Activated CD4-positive, alpha-beta memory T cell treated with anti-CD3 and anti-CD28 coated beads for 36 hours (primary cell): ENCODE results near the gene RAET1E. TPM values are rescaled to one million over a fixed set of nuclear protein-coding genes. Genes with fewer than 3 reads are reported as not detected.
"Not testable (repeated sequence)": the region's sequence is repeated elsewhere in the genome, so short reads cannot be mapped to it uniquely, and the experiment has no call there.

Experiments used
- CTCF ChIA-PET: fragments of 350-600 bp; sonication (Branson Sonifier 250); formaldehyde crosslinking; loops from one replicate; lab custom pipeline; 2021; ENCODE audit warnings: antibody characterized with exemption, inconsistent platforms; lab: Charles Lee
- POLR2A ChIA-PET: fragments of 350-600 bp; sonication (Branson Sonifier 250); formaldehyde crosslinking; loops from one replicate; lab custom pipeline; 2021; ENCODE audit warnings: antibody characterized with exemption; lab: Charles Lee
- DNase-seq: peaks from one replicate; pipeline ENCODE4 v3.0.0-alpha.2; 2020
- H3K27ac Mint-ChIP-seq: one replicate; pipeline ENCODE4 v1.8.0; 2021; ENCODE audit warnings: mixed read lengths
- H3K27me3 Mint-ChIP-seq: one replicate; pipeline ENCODE4 v1.8.0; 2021; ENCODE audit warnings: mixed read lengths
- H3K36me3 Mint-ChIP-seq: one replicate; pipeline ENCODE4 v1.8.0; 2021; ENCODE audit warnings: mixed read lengths
- H3K4me1 Mint-ChIP-seq: one replicate; pipeline ENCODE4 v1.8.0; 2021; ENCODE audit warnings: low read depth, mixed read lengths
- H3K4me3 Mint-ChIP-seq: one replicate; pipeline ENCODE4 v1.8.0; 2021; ENCODE audit warnings: mild to moderate bottlenecking, mixed read lengths
- H3K9me3 Mint-ChIP-seq: one replicate; pipeline ENCODE4 v1.8.0; 2021; ENCODE audit warnings: mixed read lengths
- intact Hi-C: fragments of 100-400 bp; cut with micrococcal nuclease; formaldehyde crosslinking; loops from one replicate; pipeline ENCODE4 v1.15.1; 2023
- total RNA-seq, 2 experiments: library from RNA; stranded (reverse); gene quantifications; one replicate each; pipeline ENCODE4 v1.2.3, GENCODE V29; 2021

RAET1E gene
- total RNA-seq, 2 experiments from 2014 or later: not detected

GRCh38 chr6:149862922-149863697 is 34.8 kb downstream of the RAET1E start:
- POLR2A ChIA-PET: interaction anchor here (1.3 kb wide), 1 partner anchor 318 kb away, joined by 3 read pairs; no protein-coding TSS in a partner anchor
- CTCF ChIA-PET: interaction anchor here (0.8 kb wide), 1 partner anchor 17 kb away, joined by 4 read pairs; no protein-coding TSS in a partner anchor
- H3K4me1 Mint-ChIP-seq: peaks cover 19% of the 10 kb centered on the region
- peak overlapping the region; percentile 58 for H3K27ac Mint-ChIP-seq
- no peaks in the 10 kb centered on the region for H3K9me3 Mint-ChIP-seq
- peak overlapping the region; percentile 81 for H3K4me3 Mint-ChIP-seq
- peak; percentile 63 for DNase-seq
- H3K27me3 Mint-ChIP-seq: peaks cover 2% of the 10 kb centered on the region
- no peaks in the 10 kb centered on the region for H3K36me3 Mint-ChIP-seq
- intact Hi-C loops: loop anchor here (2.0 to 10.0 kb wide), 4 partner anchors 118 to 316 kb away; partner anchors contain the start of genes NUP43, PCMT1 and PPIL4

DNA sequence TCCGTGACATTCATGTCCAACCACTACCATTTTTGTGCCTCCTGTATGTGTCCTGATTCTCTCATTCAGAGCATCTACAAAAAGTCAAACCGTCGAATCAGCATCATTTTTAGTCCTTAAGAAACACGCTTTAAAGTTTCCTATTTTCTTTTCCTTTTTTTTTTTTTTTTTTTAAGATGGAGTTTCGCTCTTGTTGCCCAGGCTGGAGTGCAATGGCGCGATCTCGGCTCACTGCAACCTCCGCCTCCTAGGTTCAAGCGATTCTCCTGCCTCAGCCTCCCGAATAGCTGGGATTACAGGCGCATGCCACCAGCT is 35.5 kb downstream of the RAET1E start:
- H3K27me3 Mint-ChIP-seq, H3K27ac Mint-ChIP-seq, H3K4me3 Mint-ChIP-seq, H3K9me3 Mint-ChIP-seq, H3K36me3 Mint-ChIP-seq, DNase-seq, POLR2A ChIA-PET: not testable (repeated sequence)
- peaks cover 19% of the 10 kb centered on the region for H3K4me1 Mint-ChIP-seq
- intact Hi-C loops: loop anchor here (2.0 to 10.0 kb wide), 4 partner anchors 118 to 315 kb away; partner anchors contain the start of genes NUP43, PCMT1 and PPIL4
- CTCF ChIA-PET: interaction anchor here (1.0 kb wide), 1 partner anchor 27 kb away, joined by 3 read pairs; no protein-coding TSS in a partner anchor

DNA sequence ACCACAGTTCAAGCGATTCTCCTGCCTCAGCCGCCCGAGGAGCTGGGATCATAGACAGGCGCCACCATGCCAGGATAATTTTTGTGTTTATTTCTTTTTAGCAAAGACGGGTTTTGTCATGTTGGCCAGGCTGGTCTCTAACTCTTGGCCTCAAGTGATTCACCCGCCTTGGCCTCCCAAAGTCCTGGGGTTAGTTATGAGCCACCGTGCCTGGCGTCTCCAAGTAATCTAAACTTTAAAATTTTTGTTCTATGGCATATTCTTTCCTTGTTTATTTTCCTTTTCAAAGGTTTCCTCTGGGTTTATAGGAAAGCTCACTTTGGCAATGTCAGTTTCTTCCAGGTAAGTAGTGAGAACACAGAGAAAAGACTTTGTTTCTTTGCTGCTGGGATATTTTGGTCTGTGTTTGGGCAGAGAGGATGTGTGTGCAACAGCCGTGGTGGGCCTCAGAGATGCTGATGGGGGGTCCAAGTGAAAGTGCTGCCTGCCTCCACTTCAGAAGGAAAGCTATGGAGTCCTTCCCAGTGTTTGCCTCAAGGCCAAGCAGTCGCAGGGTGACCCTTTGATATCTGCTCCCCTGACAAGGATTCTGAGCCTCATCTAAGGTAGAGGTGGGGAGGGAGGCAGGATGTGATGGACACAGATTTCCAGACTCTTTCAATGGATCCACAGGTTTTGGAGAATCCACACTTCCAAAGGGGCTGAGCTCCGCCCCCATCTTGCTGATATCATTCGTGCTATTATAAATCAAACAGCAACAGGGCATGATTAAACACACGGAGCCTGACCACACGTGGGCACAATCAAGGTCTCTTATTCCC is 36.1 kb downstream of the RAET1E start:
- Mint-ChIP-seq H3K27me3 (peaks cover 2% of the 10 kb centered on the region), H3K4me1 (peaks cover 19% of the 10 kb centered on the region), H3K9me3 (no peaks in the 10 kb centered on the region), H3K36me3 (no peaks in the 10 kb centered on the region), H3K4me3 (no peak overlapping the region), H3K27ac (no peak overlapping the region)
- DNase-seq: no peak
- POLR2A ChIA-PET: no interaction called here
- intact Hi-C loops: loop anchor here (2.0 to 10.0 kb wide), 4 partner anchors 117 to 315 kb away; partner anchors contain the start of genes NUP43, PCMT1 and PPIL4
- CTCF ChIA-PET: interaction anchor here (1.0 kb wide), 1 partner anchor 27 kb away, joined by 3 read pairs; no protein-coding TSS in a partner anchor

DNA sequence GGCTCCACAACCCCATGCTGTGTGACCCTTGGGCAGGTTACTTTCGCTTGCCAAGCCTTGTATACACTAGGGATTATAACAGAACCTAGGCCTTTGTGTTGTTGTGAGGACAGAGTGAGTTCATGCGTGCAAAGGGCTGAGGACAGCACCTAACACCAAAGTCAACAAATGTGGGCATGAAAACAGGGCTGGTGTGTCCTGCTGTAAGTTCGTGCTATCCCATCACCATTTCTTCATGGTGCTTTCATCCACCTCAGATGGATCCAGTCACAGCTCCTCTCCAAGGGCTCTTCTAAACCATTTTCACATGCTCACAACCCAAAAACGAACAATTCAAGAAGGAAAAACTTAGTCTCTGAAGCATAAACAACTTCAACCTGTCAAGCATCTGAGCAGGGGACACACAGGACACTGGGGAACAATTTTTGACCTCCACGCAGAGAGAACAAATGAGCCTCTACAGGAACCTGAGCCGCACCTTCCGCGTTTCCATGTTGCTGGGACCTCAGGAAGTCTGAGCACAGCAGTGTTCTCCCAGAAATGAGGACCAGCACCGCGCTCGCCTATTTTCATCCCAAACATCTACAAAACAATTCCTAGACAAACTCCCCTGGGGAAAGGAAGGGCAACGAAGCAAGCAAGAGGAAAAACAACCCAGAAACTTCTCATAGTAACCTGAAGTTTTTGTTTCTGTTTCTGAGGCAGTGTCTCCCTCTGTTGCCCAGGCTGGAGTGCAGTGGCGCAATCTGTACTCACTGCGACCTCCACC is 36.9 kb downstream of the RAET1E start:
- no peak overlapping the region for H3K4me3 Mint-ChIP-seq
- H3K27ac Mint-ChIP-seq: no peak overlapping the region
- H3K36me3 Mint-ChIP-seq: no peaks in the 10 kb centered on the region
- POLR2A ChIA-PET: no interaction called here
- H3K9me3 Mint-ChIP-seq: no peaks in the 10 kb centered on the region
- intact Hi-C loops: loop anchor here (5.0 to 10.0 kb wide), 3 partner anchors 116 to 314 kb away; partner anchors contain the start of genes NUP43, PCMT1 and PPIL4
- H3K4me1 Mint-ChIP-seq: peaks cover 19% of the 10 kb centered on the region
- CTCF ChIA-PET: no interaction called here
- no peak for DNase-seq
- H3K27me3 Mint-ChIP-seq: peaks cover 2% of the 10 kb centered on the region

GRCh38 chr6:149860513-149860833 is 37.4 kb downstream of the RAET1E start:
- H3K27me3 Mint-ChIP-seq: peaks cover 2% of the 10 kb centered on the region

GRCh38 chr6:149859938-149860337 is 38.0 kb downstream of the RAET1E start:
- Mint-ChIP-seq H3K4me3 (no peak overlapping the region), H3K27me3 (peaks cover 2% of the 10 kb centered on the region), H3K36me3 (no peaks in the 10 kb centered on the region), H3K27ac (no peak overlapping the region), H3K4me1 (peaks cover 19% of the 10 kb centered on the region), H3K9me3 (no peaks in the 10 kb centered on the region)
- POLR2A ChIA-PET: no interaction called here
- no peak for DNase-seq
- CTCF ChIA-PET: no interaction called here
- intact Hi-C loops: loop anchor here (5.0 to 10.0 kb wide), 3 partner anchors 115 to 313 kb away; partner anchors contain the start of genes NUP43, PCMT1 and PPIL4

More at GRCh38 chr6:149860513-149860833, 37.4 kb downstream of the RAET1E start:
- intact Hi-C loops: loop anchor here (5.0 to 10.0 kb wide), 3 partner anchors 116 to 313 kb away; partner anchors contain the start of genes NUP43, PCMT1 and PPIL4
- Mint-ChIP-seq H3K4me1 (peaks cover 19% of the 10 kb centered on the region), H3K27ac (no peak overlapping the region), H3K9me3 (no peaks in the 10 kb centered on the region), H3K36me3 (no peaks in the 10 kb centered on the region), H3K4me3 (no peak overlapping the region)
- no peak for DNase-seq
- ChIA-PET CTCF (no interaction called here), POLR2A (no interaction called here)

DNA sequence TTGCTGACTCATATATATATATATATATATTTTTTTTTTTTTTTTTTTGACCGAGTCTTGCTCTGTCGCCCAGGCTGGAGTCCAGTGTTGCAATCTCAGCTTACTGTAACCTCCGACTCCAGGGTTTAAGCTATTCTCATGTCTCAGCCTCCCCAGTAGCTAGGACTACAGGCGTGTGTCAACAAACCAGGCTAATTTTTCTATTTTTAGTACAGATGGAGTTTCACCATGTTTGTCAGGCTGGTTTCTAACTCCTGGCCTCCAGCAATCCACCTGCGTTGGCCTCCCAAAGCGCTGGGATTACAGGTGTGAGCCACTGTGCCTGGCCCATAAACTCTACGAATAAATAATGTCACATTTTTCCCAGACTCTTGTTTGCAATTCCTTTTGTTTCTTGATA is 38.5 kb downstream of the RAET1E start:
- Mint-ChIP-seq H3K9me3 (no peaks in the 10 kb centered on the region), H3K4me3 (no peak overlapping the region), H3K27ac (no peak overlapping the region), H3K4me1 (peaks cover 14% of the 10 kb centered on the region), H3K27me3 (peaks cover 2% of the 10 kb centered on the region), H3K36me3 (no peaks in the 10 kb centered on the region)
- ChIA-PET POLR2A (no interaction called here), CTCF (no interaction called here)
- intact Hi-C loops: no loop called here
- DNase-seq: no peak

DNA sequence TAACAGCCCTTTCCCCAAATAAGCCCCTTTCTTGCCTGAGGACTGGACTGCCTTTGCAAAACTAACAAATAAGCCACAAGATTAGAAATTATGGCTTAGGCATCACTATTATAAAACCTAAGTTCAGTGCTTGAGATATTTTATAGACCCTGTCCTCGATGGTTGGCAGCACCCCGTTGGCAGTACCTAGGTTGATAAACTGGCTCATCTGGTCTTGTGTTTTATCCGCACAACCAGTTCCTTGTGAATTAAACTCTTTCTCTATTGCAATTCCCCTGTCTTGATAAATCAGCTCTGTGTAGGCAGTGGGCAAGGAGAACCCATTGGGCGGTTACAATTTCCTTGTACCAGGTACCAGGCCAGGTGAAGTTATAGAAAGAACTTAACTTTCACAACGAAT is 40.4 kb downstream of the RAET1E start:
- Mint-ChIP-seq H3K9me3 (no peaks in the 10 kb centered on the region), H3K4me3 (no peak overlapping the region), H3K27ac (no peak overlapping the region), H3K27me3 (peaks cover 2% of the 10 kb centered on the region), H3K4me1 (peaks cover 13% of the 10 kb centered on the region), H3K36me3 (no peaks in the 10 kb centered on the region)
- intact Hi-C loops: no loop called here
- no peak for DNase-seq
- POLR2A ChIA-PET: no interaction called here
- CTCF ChIA-PET: no interaction called here

DNA sequence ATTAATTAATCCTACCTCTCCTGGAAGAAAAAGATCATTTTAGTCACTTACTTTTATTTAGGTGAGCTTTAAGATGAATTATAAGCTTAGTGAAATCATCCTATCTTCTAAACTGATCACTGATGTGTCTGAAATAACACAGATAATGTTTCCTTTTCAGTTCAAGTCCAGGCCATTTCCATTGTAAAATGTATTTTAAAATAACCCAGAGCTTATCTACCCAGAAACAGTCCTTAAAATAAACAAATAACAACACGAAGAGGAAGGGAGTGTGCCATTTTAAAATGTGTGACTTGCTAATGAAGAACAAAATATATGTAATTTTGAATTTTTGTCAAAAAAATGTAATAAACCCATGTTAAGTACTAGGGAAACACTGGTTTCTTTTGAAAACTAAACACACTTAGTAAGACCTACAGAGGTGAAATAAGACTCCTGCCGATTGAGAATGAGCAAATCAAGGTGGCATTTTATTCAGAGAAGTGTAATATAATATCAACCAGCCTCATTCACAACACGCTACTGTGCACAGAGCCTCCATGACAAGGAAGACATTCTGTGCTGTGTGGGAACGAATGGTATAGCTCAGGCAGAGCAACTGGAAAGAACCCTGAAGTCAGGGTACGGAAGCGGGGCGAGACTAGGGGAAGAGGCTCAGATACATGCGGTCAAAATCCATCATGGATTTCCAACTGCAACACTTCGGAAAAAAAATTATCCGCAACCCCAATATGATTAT is 41.5 kb downstream of the RAET1E start:
- H3K27ac Mint-ChIP-seq: no peak overlapping the region

GRCh38 chr6:149855741-149856140 is 42.2 kb downstream of the RAET1E start:
- POLR2A ChIA-PET: no interaction called here
- H3K4me1 Mint-ChIP-seq: peaks cover 16% of the 10 kb centered on the region
- peaks cover 2% of the 10 kb centered on the region for H3K27me3 Mint-ChIP-seq

More for the DNA sequence above, 41.5 kb downstream of the RAET1E start:
- no peaks in the 10 kb centered on the region for H3K9me3 Mint-ChIP-seq
- POLR2A ChIA-PET: no interaction called here
- intact Hi-C loops: no loop called here
- no peak overlapping the region for H3K4me3 Mint-ChIP-seq
- CTCF ChIA-PET: interaction anchor here (0.7 kb wide), 1 partner anchor 16 kb away, joined by 5 read pairs; no protein-coding TSS in a partner anchor
- peaks cover 15% of the 10 kb centered on the region for H3K4me1 Mint-ChIP-seq
- peaks cover 2% of the 10 kb centered on the region for H3K27me3 Mint-ChIP-seq
- no peak for DNase-seq
- H3K36me3 Mint-ChIP-seq: no peaks in the 10 kb centered on the region

More at GRCh38 chr6:149855741-149856140, 42.2 kb downstream of the RAET1E start:
- CTCF ChIA-PET: interaction anchor here (0.7 kb wide), 1 partner anchor 16 kb away, joined by 5 read pairs; no protein-coding TSS in a partner anchor
- intact Hi-C loops: no loop called here
- H3K27ac Mint-ChIP-seq: no peak overlapping the region
- DNase-seq: no peak
- H3K9me3 Mint-ChIP-seq: no peaks in the 10 kb centered on the region
- no peak overlapping the region for H3K4me3 Mint-ChIP-seq
- H3K36me3 Mint-ChIP-seq: peaks cover 1% of the 10 kb centered on the region
